A549 (cell line): ENCODE data around the gene RTN3. TPM values are rescaled to one million over a fixed set of nuclear protein-coding genes. Genes with fewer than 3 reads are reported as not detected.

Source experiments
- ATAC-seq, 2 experiments: fragments of 200-7000 bp in 1 of 2; fragments of >200 bp in 1 of 2; cut with Nextera tagmentation in 1 of 2; cut with Tn5 transposase in 1 of 2; 3 replicates each; pipeline versions ENCODE4 v1.8.0 to v1.9.1; 2018 to 2020; ENCODE audit warnings: mild to moderate bottlenecking in 1 of 2, moderate library complexity in 1 of 2
- CTCF ChIA-PET: fragments of 300-600 bp; sonication (Branson Sonifier 250); formaldehyde crosslinking; extraction: SDS; loops from one replicate; lab custom pipeline; 2021; ENCODE audit warnings: antibody characterized with exemption, inconsistent platforms; lab: Yijun Ruan, JAX
- POLR2A ChIA-PET: fragments of 350-600 bp; formaldehyde crosslinking; extraction: SDS; loops from one replicate; lab custom pipeline; 2021; ENCODE audit warnings: antibody characterized with exemption, inconsistent platforms; lab: Yijun Ruan, JAX
- DNase-seq, 2 experiments: peaks; one replicate each; pipeline versions ENCODE4 v3.0.0 to v3.0.0-alpha.2; 2011 to 2016; ENCODE audit warnings: low read depth in 1 of 2, low spot score in 1 of 2
- FAIRE-seq: peaks from 2 replicates; lab custom pipeline; 2011; peaks lifted over from hg19 to GRCh38; lab: Jason Lieb, UNC
- H3K27ac ChIP-seq, 2 experiments: fragments of >200 bp; sonication (Bioruptor Twin); formaldehyde crosslinking; 3 replicates each; pipeline ENCODE4 v1.5.1; 2016 to 2017
- H3K4me1 ChIP-seq: fragments of >200 bp; sonication (Bioruptor Twin); formaldehyde crosslinking; 3 replicates; pipeline ENCODE4 v1.6.1; 2016
- H3K4me2 ChIP-seq: fragments of >200 bp; sonication (Bioruptor Twin); formaldehyde crosslinking; 3 replicates; pipeline ENCODE4 v1.6.1; 2016
- H3K4me3 ChIP-seq: fragments of >200 bp; sonication (Bioruptor Twin); formaldehyde crosslinking; 3 replicates; pipeline ENCODE4 v1.5.1; 2016
- H3K9me3 ChIP-seq: fragments of >200 bp; sonication (Bioruptor Twin); formaldehyde crosslinking; 3 replicates; pipeline ENCODE4 v1.6.1; 2016
- BHLHE40 ChIP-seq: IDR thresholded peaks from 2 replicates; pipeline ENCODE4 v1.6.1; 2012; ENCODE audit warnings: low read depth, low read length, inconsistent platforms
- CBX2 ChIP-seq: fragments of 200-600 bp; sonication (generic); IDR thresholded peaks from 2 replicates; pipeline ENCODE4 v1.6.1; 2016; ENCODE audit warnings: low read depth, mild to moderate bottlenecking, borderline replicate concordance
- CBX8 ChIP-seq: fragments of 200-600 bp; sonication (generic); IDR thresholded peaks from 2 replicates; pipeline ENCODE4 v1.6.1; 2016
- HDAC2 ChIP-seq: fragments of 200-600 bp; sonication (generic); IDR thresholded peaks from 2 replicates; pipeline ENCODE4 v1.6.1; 2016
- HEYL ChIP-seq: fragments of 250-450 bp; sonication (Bioruptor Pico); IDR thresholded peaks from 2 replicates; pipeline ENCODE4 v1.8.0; 2021; ENCODE audit warnings: mild to moderate bottlenecking, moderate library complexity
- HOXB5 ChIP-seq: fragments of 250-450 bp; sonication (Bioruptor Pico); IDR thresholded peaks from 2 replicates; pipeline ENCODE4 v1.5.0; 2020; ENCODE audit warnings: mild to moderate bottlenecking, moderate library complexity
- JUN ChIP-seq, 2 experiments: fragments of >200 bp; sonication (Bioruptor Twin); formaldehyde crosslinking; IDR thresholded peaks; 2 replicates in 1 of 2; 3 replicates in 1 of 2; pipeline ENCODE4 v1.6.1; 2016 to 2017
- JUNB ChIP-seq: fragments of >200 bp; sonication (Bioruptor Twin); formaldehyde crosslinking; IDR thresholded peaks from 2 replicates; pipeline ENCODE4 v1.6.1; 2016
- MAZ ChIP-seq: fragments of 150-350 bp; IDR thresholded peaks from 2 replicates; pipeline ENCODE4 v1.6.1; 2014; ENCODE audit warnings: antibody characterized with exemption, low read depth, low read length, borderline replicate concordance
- NPAS2 ChIP-seq: fragments of 250-450 bp; sonication (Bioruptor Pico); IDR thresholded peaks from 2 replicates; pipeline ENCODE4 v1.8.0; 2022; ENCODE audit warnings: mild to moderate bottlenecking, moderate library complexity, borderline replicate concordance
- POLR2A ChIP-seq: IDR thresholded peaks from 2 replicates; pipeline ENCODE4 v1.6.1; 2012; ENCODE audit warnings: mild to moderate bottlenecking, low read length
- RAD21 ChIP-seq, 2 experiments: fragments of >200 bp in 1 of 2; sonication (Bioruptor Twin) in 1 of 2; formaldehyde crosslinking in 1 of 2; IDR thresholded peaks in 1 of 2; conservative IDR thresholded peaks in 1 of 2; 2 replicates in 1 of 2; 3 replicates in 1 of 2; pipeline ENCODE4 v1.6.1; 2012 to 2018; ENCODE audit warnings: inconsistent platforms in 1 of 2
- RFX5 ChIP-seq: fragments of 450-650 bp; IDR thresholded peaks from 2 replicates; pipeline ENCODE4 v1.7.1; 2014; ENCODE audit warnings: antibody characterized with exemption, mild to moderate bottlenecking, moderate library complexity
- SMC3 ChIP-seq: fragments of >200 bp; sonication (Bioruptor Twin); formaldehyde crosslinking; IDR thresholded peaks from 3 replicates; pipeline ENCODE4 v1.6.1; 2018; ENCODE audit warnings: inconsistent platforms
- TP53 ChIP-seq: fragments of 250-450 bp; sonication (Bioruptor Pico); IDR thresholded peaks from 2 replicates; pipeline ENCODE4 v1.5.0; 2021; ENCODE audit warnings: mild to moderate bottlenecking, moderate library complexity
- ZC3H11A ChIP-seq: fragments of 450-650 bp; IDR thresholded peaks from 2 replicates; pipeline ENCODE4 v1.6.1; 2014; ENCODE audit warnings: antibody characterized with exemption, mild to moderate bottlenecking
- ZFP36 ChIP-seq: fragments of 450-650 bp; IDR thresholded peaks from 2 replicates; pipeline ENCODE4 v1.6.1; 2014; ENCODE audit warnings: borderline replicate concordance; ENCODE audit not compliant: partially characterized antibody
- WGBS: methylation state at CpG from one replicate; pipeline ENCODE4 v1.1.6; 2017; ENCODE audit errors: missing lambda C conversion rate; 5-methylcytosine and 5-hydroxymethylcytosine counted together
- polyA plus RNA-seq, 4 experiments: library from polyadenylated mRNA; depleted of rRNA in 3 of 4; stranded (reverse); fragments of >200 nt; fragmentation: RNase III in 1 of 4; extraction: RNeasy Plus Mini Kit Qiagen cat#74134 plus additional on column Dnase treatment in 1 of 4; gene quantifications; 2 replicates in 3 of 4; 3 replicates in 1 of 4; pipeline ENCODE4 v1.2.3, GENCODE V29; 2011 to 2017
- TF ChIP-seq, protein P1 (sequence below): IDR thresholded peaks from 2 replicates; pipeline ENCODE4 v1.6.1; 2012
- TF ChIP-seq, protein P2 (sequence below): fragments of 250-450 bp; sonication (Bioruptor Pico); IDR thresholded peaks from 2 replicates; pipeline ENCODE4 v1.5.0; 2020; ENCODE audit warnings: low read depth, mild to moderate bottlenecking, moderate library complexity
- TF ChIP-seq, protein P3 (sequence below): IDR thresholded peaks from 2 replicates; pipeline ENCODE4 v1.6.1; 2012
- TF ChIP-seq, protein P4 (sequence below): fragments of 450-650 bp; IDR thresholded peaks from 2 replicates; pipeline ENCODE4 v1.6.1; 2014; ENCODE audit warnings: antibody characterized with exemption
- TF ChIP-seq, protein P5 (sequence below): fragments of >200 bp; sonication (Bioruptor Twin); formaldehyde crosslinking; IDR thresholded peaks from 3 replicates; pipeline ENCODE4 v1.5.1; 2016

Gene RTN3
- polyA plus RNA-seq, 2 of the 4 experiments (the other 2 are of a cell fraction), result 108 to 196 TPM

DNA sequence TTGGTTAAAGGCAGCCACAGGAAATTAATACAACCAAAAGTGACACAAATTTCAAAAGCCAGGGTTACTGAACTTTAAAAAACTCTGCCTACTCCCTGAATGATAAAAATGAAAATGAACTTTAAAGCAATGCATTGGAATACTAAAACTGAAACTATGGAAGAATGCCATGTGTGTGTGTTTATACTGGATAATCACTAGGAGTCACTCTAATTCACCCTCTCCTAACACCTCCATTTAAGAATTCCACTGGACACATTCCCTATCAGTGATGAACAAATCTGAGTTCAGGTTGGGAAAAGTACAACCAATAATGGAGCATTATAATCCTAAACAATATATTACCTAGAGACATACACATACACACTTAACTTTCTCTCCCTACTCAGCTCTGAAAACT is 39.6 kb upstream of the RTN3 start:
- ATAC-seq (no peak), DNase-seq (no peak)
- H3K9me3 ChIP-seq, result no peaks in the 10 kb centered on the region

DNA sequence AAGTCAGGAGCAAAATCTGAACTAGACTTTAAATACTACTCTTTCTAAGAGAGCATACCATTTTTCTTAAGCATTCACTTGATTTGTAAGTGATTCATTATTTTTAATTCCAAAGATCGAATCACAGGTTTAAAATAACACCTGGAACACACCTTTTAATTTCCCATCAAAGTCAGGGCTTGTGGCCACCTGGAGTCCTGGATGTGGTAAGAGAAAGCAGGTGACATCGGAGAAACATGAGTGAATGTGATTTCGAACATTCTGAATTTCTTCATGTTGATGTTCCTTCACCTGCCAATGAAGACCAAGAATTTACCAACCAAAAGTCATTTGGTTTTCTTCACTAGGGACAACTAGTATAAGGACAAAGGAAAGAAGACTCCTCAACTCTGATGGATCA is 38.1 kb upstream of the RTN3 start:
- FAIRE-seq (no peak), DNase-seq (no peak), ATAC-seq (no peak)
- Histone ChIP-seq H3K27ac (no peak overlapping the region), H3K4me1 (no peaks in the 10 kb centered on the region), H3K4me3 (no peak overlapping the region), H3K9me3 (no peaks in the 10 kb centered on the region), H3K4me2 (no peak overlapping the region)
- 93% methylated on average over 3 of the region's 3 CpGs for WGBS
- ChIA-PET CTCF (interaction anchor here (0.9 to 3.0 kb wide), 4 partner anchors 28 to 164 kb away, joined by 3 to 15 read pairs (median 5); partner anchors contain the start of gene ATL3), POLR2A (no interaction called here)
- TF ChIP-seq TP53 (CRISPR knock-in tag), result no peak
- TF ChIP-seq ZFP36, result no peak
- TF ChIP-seq HOXB5 (CRISPR knock-in tag), result no peak
- no peak for TF ChIP-seq NPAS2 (CRISPR knock-in tag)
- no peak for TF ChIP-seq JUN (IDR thresholded peaks at IDR 0.05)
- no peak for TF ChIP-seq POLR2A
- TF ChIP-seq CBX2, result no peak
- TF ChIP-seq CBX8, result no peak
- TF ChIP-seq, protein P1, sequence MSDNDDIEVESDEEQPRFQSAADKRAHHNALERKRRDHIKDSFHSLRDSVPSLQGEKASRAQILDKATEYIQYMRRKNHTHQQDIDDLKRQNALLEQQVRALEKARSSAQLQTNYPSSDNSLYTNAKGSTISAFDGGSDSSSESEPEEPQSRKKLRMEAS, result no peak
- no peak for TF ChIP-seq BHLHE40
- TF ChIP-seq MAZ, result no peak
- TF ChIP-seq RFX5, result no peak
- TF ChIP-seq HDAC2, result no peak
- TF ChIP-seq, protein P2, sequence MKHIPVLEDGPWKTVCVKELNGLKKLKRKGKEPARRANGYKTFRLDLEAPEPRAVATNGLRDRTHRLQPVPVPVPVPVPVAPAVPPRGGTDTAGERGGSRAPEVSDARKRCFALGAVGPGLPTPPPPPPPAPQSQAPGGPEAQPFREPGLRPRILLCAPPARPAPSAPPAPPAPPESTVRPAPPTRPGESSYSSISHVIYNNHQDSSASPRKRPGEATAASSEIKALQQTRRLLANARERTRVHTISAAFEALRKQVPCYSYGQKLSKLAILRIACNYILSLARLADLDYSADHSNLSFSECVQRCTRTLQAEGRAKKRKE (CRISPR knock-in tag), result no peak
- TF ChIP-seq JUNB, result no peak
- TF ChIP-seq, protein P3, sequence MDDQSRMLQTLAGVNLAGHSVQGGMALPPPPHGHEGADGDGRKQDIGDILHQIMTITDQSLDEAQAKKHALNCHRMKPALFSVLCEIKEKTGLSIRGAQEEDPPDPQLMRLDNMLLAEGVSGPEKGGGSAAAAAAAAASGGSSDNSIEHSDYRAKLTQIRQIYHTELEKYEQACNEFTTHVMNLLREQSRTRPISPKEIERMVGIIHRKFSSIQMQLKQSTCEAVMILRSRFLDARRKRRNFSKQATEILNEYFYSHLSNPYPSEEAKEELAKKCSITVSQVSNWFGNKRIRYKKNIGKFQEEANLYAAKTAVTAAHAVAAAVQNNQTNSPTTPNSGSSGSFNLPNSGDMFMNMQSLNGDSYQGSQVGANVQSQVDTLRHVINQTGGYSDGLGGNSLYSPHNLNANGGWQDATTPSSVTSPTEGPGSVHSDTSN, result no peak

More for the DNA sequence above, 39.6 kb upstream of the RTN3 start:
- CTCF ChIA-PET, result interaction anchor here (0.8 to 8.5 kb wide), 3 partner anchors 97 to 163 kb away, joined by 4 to 128 read pairs (median 15); no protein-coding TSS in a partner anchor
- Histone ChIP-seq H3K4me2 (no peak overlapping the region), H3K27ac (no peak overlapping the region), H3K4me1 (no peaks in the 10 kb centered on the region), H3K4me3 (no peak overlapping the region)
- POLR2A ChIA-PET, result no interaction called here
- FAIRE-seq, result no peak
- TF ChIP-seq ZC3H11A, result no peak
- TF ChIP-seq, protein P4, sequence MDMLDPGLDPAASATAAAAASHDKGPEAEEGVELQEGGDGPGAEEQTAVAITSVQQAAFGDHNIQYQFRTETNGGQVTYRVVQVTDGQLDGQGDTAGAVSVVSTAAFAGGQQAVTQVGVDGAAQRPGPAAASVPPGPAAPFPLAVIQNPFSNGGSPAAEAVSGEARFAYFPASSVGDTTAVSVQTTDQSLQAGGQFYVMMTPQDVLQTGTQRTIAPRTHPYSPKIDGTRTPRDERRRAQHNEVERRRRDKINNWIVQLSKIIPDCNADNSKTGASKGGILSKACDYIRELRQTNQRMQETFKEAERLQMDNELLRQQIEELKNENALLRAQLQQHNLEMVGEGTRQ, result no peak
- TF ChIP-seq, protein P5, sequence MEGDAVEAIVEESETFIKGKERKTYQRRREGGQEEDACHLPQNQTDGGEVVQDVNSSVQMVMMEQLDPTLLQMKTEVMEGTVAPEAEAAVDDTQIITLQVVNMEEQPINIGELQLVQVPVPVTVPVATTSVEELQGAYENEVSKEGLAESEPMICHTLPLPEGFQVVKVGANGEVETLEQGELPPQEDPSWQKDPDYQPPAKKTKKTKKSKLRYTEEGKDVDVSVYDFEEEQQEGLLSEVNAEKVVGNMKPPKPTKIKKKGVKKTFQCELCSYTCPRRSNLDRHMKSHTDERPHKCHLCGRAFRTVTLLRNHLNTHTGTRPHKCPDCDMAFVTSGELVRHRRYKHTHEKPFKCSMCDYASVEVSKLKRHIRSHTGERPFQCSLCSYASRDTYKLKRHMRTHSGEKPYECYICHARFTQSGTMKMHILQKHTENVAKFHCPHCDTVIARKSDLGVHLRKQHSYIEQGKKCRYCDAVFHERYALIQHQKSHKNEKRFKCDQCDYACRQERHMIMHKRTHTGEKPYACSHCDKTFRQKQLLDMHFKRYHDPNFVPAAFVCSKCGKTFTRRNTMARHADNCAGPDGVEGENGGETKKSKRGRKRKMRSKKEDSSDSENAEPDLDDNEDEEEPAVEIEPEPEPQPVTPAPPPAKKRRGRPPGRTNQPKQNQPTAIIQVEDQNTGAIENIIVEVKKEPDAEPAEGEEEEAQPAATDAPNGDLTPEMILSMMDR, result peak; percentile 24; the same call in 1 of the 3 replicates
- TF ChIP-seq RAD21 (conservative IDR thresholded peaks at IDR 0.05 in 1 of 2, IDR thresholded peaks at IDR 0.05 in 1 of 2), result 0 out of 5 replicates have a peak, but pooled peaks of 1 of the 2 experiments have one; percentile 21
- TF ChIP-seq ZFP36, result no peak
- no peak for TF ChIP-seq JUN (IDR thresholded peaks at IDR 0.05)
- no peak for TF ChIP-seq SMC3
- no peak for TF ChIP-seq HEYL
